Transverse colon (tissue), 4 donors: ENCODE measurements around the gene CDK14. TPM values are rescaled to one million over a fixed set of nuclear protein-coding genes. Genes with fewer than 3 reads are reported as not detected.

ENCODE experiments used
- DNase-seq: peaks from one replicate; pipeline ENCODE4 v3.0.0-alpha.2; 2019
- H3K27ac ChIP-seq, 4 donors: fragments of 200-600 bp; sonication (generic); 2 replicates each; pipeline ENCODE4 v1.5.1; 2016 to 2018; ENCODE audit warnings: inconsistent platforms in 4 of 4
- H3K27me3 ChIP-seq: fragments of 200-600 bp; sonication (generic); 2 replicates; pipeline ENCODE4 v1.5.1; 2017; ENCODE audit warnings: inconsistent platforms
- H3K36me3 ChIP-seq, 4 donors: fragments of 200-600 bp; sonication (generic); 2 replicates each; pipeline ENCODE4 v1.5.1; 2017 to 2019; ENCODE audit warnings: inconsistent platforms in 4 of 4
- H3K4me1 ChIP-seq, 4 donors: fragments of 200-600 bp; sonication (generic); 2 replicates each; pipeline ENCODE4 v1.5.1; 2017 to 2020; ENCODE audit warnings: inconsistent platforms in 4 of 4
- H3K4me3 ChIP-seq, 4 donors: fragments of 200-600 bp; sonication (generic); 1 replicate in 1 of 4; 2 replicates in 3 of 4; pipeline versions ENCODE4 v1.5.1 to v1.6.1; 2017 to 2019; ENCODE audit warnings: inconsistent platforms in 4 of 4
- H3K9me3 ChIP-seq, 2 donors: fragments of 200-600 bp; sonication (generic); 2 replicates each; pipeline ENCODE4 v1.5.1; 2017 to 2019; ENCODE audit warnings: inconsistent platforms in 2 of 2
- CTCF ChIP-seq, 5 experiments: fragments of 200-600 bp in 3 of 5; fragments of 450-650 bp in 2 of 5; sonication (generic) in 3 of 5; IDR thresholded peaks; 1 replicate in 2 of 5; 2 replicates in 3 of 5; pipeline ENCODE4 v1.5.1; 2016 to 2017; ENCODE audit warnings: antibody characterized with exemption in 5 of 5, inconsistent platforms in 3 of 5, mild to moderate bottlenecking in 2 of 5, moderate library complexity in 1 of 5
- EP300 ChIP-seq: sonication (generic); formaldehyde crosslinking; IDR thresholded peaks from one replicate; pipeline ENCODE4 v1.6.1; 2017; ENCODE audit warnings: antibody characterized with exemption, low read depth
- POLR2A ChIP-seq: fragments of 450-650 bp; IDR thresholded peaks from one replicate; pipeline ENCODE4 v1.6.1; 2016; ENCODE audit warnings: antibody characterized with exemption, mild to moderate bottlenecking, moderate library complexity
- POLR2AphosphoS5 ChIP-seq, 3 donors: sonication (generic); formaldehyde crosslinking; IDR thresholded peaks; one replicate each; pipeline ENCODE4 v1.6.1; 2016; ENCODE audit warnings: antibody characterized with exemption in 3 of 3
- WGBS, 2 donors: methylation state at CpG; one replicate each; pipeline ENCODE4 v1.1.5; 2018; ENCODE audit warnings: low coverage in 1 of 2; 5-methylcytosine and 5-hydroxymethylcytosine counted together
- in situ Hi-C, 4 donors: fragments of 200-750 bp; cut with MboI; loops; one replicate each; pipeline versions ENCODE4 v1.15.0 to v1.15.1; 2017; ENCODE audit warnings: low sequenced_read_pairs in 3 of 4, low pct_ligation_motif_present in 1 of 4, low pct_unique_long_range_greater_than_20kb in 1 of 4
- intact Hi-C: fragments of 100-400 bp; cut with DNase I; formaldehyde crosslinking; loops from one replicate; pipeline ENCODE4 v1.15.1; 2023; ENCODE audit warnings: low total_unique reads
- total RNA-seq, 4 donors: library from RNA; depleted of rRNA; stranded (reverse); fragments of >200 nt; gene quantifications; one replicate each; pipeline ENCODE4 v1.1.0, GENCODE V29; 2016

The CDK14 gene
- total RNA-seq, 4 donors from 2014 or later: 0.40 to 15.4 (median 4.8) TPM

DNA sequence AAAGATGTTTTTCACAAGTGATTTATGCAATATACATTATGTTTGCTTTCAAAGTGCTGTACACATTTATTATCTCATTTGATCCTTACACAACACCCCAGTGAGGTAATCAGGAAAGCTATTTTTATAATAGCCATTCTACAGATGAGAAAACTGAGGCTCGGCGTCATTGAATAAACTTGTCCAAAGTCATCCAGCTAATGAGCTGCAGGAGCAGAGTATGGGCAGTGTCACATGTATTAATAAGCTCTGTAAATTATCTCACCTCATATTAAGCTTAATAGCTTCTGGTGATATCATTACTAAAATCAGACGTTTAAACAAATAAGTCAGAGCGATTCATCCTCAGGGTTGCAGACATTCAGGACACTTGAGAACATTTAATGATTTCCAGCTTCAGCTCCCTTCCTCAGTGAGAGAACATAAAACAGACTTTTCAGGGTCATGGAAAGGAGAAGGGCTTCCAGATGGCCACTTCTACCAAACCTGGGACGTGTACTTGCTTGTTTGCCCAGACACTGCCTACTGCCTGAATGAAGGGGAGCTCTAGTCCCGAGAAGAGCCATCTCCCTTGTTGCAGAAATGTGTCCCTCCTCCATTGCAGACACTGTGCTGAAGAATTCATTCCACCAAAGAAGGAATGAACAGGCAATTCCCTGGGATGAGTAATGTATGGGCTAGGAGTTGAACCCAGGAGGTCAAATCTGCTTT is 647.6 kb downstream of the CDK14 start:
- TF ChIP-seq EP300: no peak
- TF ChIP-seq POLR2AphosphoS5 (IDR thresholded peaks at IDR 0.05): no peak
- no peak for TF ChIP-seq POLR2A
- TF ChIP-seq CTCF (IDR thresholded peaks at IDR 0.05): no peak
- intact Hi-C loops: no loop called here
- in situ Hi-C loops: no loop called here

GRCh38 chr7:91247500-91247899 is 651.4 kb downstream of the CDK14 start:
- H3K27me3 ChIP-seq: no peaks in the 10 kb centered on the region
- TF ChIP-seq EP300: no peak
- no peak for TF ChIP-seq CTCF (IDR thresholded peaks at IDR 0.05)
- no peak for TF ChIP-seq POLR2A
- no peak for DNase-seq
- no peaks in the 10 kb centered on the region for H3K9me3 ChIP-seq
- no peaks in the 10 kb centered on the region for H3K36me3 ChIP-seq
- H3K4me3 ChIP-seq: no peak overlapping the region
- in situ Hi-C loops: no loop called here
- intact Hi-C loops: no loop called here
- no peak overlapping the region for H3K27ac ChIP-seq
- peaks cover 0 to 1% (median 0%) of the 10 kb centered on the region in 4 donors for H3K4me1 ChIP-seq

More for the DNA sequence above, 647.6 kb downstream of the CDK14 start:
- Histone ChIP-seq H3K4me3 (no peak overlapping the region), H3K4me1 (peaks cover 0 to 15% (median 0%) of the 10 kb centered on the region in 4 donors), H3K9me3 (no peaks in the 10 kb centered on the region), H3K36me3 (no peaks in the 10 kb centered on the region), H3K27me3 (no peaks in the 10 kb centered on the region), H3K27ac (no peak overlapping the region)
- WGBS, 2 donors: 75% methylated on average over 5 to 6 of the region's 6 CpGs
- DNase-seq: no peak

- no peak overlapping the region for H3K27ac ChIP-seq
- in situ Hi-C loops (no loop called here), intact Hi-C loops (no loop called here)
- H3K27me3 ChIP-seq: no peaks in the 10 kb centered on the region
- no peaks in the 10 kb centered on the region for H3K4me1 ChIP-seq
- TF ChIP-seq CTCF (IDR thresholded peaks at IDR 0.05) (no peak), POLR2AphosphoS5 (IDR thresholded peaks at IDR 0.05) (no peak), EP300 (no peak), POLR2A (no peak)
- H3K9me3 ChIP-seq: no peaks in the 10 kb centered on the region
- no peak overlapping the region for H3K4me3 ChIP-seq
- DNase-seq: no peak
- no peaks in the 10 kb centered on the region for H3K36me3 ChIP-seq
- WGBS, 2 donors: 60% methylated on average over 2 of the region's 2 CpGs; no CpG with 5 or more reads in 1 of the 2 donors
Measured at GRCh38 chr7:91248996-91249395, 652.9 kb downstream of the CDK14 start.

DNA sequence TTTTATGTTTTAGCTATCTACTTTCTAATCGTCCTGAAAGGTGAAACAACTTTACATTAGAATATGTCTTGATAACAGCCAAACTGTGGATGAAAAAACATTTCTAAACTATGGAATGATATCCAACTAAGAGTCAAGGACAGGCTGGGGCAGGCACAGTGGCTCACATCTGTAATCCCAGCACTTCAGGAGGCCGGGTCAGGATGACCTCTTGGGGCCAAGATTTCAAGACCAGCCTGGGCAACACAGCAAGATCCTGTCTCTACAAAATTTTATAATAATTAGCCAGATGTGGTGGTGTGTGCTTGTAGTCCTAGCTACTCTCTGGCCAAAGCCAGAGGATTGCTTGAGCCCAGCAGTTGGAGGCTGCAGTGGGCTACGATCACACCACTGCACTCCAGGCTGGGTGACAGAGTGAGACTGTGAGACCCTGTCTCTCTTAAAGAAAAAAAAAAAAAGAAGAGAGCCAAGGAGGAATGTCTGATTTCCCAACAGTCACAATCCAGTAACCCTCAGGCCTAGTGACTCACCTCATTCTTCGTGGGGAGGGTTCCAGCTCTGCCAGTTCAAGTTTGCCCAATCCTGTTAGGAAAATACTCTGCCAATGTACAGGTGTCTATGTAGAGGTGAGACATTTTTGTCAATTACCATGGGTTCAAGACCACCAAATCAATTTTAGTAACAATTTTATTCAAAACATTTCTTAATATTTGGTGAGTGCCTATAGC is 653.5 kb downstream of the CDK14 start:
- intact Hi-C loops: loop anchor here (10.0 kb wide), 1 partner anchor 1495 kb away; no protein-coding TSS in a partner anchor
- H3K27me3 ChIP-seq: no peaks in the 10 kb centered on the region
- 69 to 82% methylated on average over 3 to 4 of the region's 4 CpGs for WGBS, 2 donors
- TF ChIP-seq POLR2A (no peak), POLR2AphosphoS5 (IDR thresholded peaks at IDR 0.05) (no peak), CTCF (IDR thresholded peaks at IDR 0.05) (no peak), EP300 (no peak)
- H3K9me3 ChIP-seq: no peaks in the 10 kb centered on the region
- no peaks in the 10 kb centered on the region for H3K36me3 ChIP-seq
- DNase-seq: no peak
- H3K4me3 ChIP-seq: no peak overlapping the region
- no peak overlapping the region for H3K27ac ChIP-seq
- in situ Hi-C loops: no loop called here
- no peaks in the 10 kb centered on the region for H3K4me1 ChIP-seq
